Mucosa of descending colon (tissue), 3 donors: Measurements from ENCODE around the gene RASD2. TPM values are rescaled to one million over a fixed set of nuclear protein-coding genes. Genes with fewer than 3 reads are reported as not detected.

Source experiments
- ATAC-seq: fragments of 200-7000 bp; cut with Tn5 transposase; one replicate; pipeline ENCODE4 v1.9.1; 2020; ENCODE audit warnings: mild to moderate bottlenecking, moderate library complexity
- DNase-seq, 3 donors: peaks; one replicate each; pipeline ENCODE4 v3.0.0-alpha.2; 2020
- H3K36me3 ChIP-seq: fragments of 200-600 bp; one replicate; pipeline ENCODE4 v1.8.0; 2021; ENCODE audit warnings: low read depth, mild to moderate bottlenecking
- H3K4me1 ChIP-seq: fragments of 200-600 bp; one replicate; pipeline ENCODE4 v1.8.0; 2021; ENCODE audit warnings: low read depth, mild to moderate bottlenecking
- H3K4me3 ChIP-seq: fragments of 200-600 bp; one replicate; pipeline ENCODE4 v1.8.0; 2021; ENCODE audit warnings: mild to moderate bottlenecking
- H3K9me3 ChIP-seq: fragments of 200-600 bp; one replicate; pipeline ENCODE4 v1.8.0; 2021; ENCODE audit warnings: mild to moderate bottlenecking
- intact Hi-C, 2 donors: fragments of 100-400 bp; cut with DNase I in 1 of 2; cut with micrococcal nuclease in 1 of 2; formaldehyde crosslinking; loops; one replicate each; pipeline versions ENCODE4 v1.11.0 to v1.11.1; 2022; cut with DNase I, micrococcal nuclease
- total RNA-seq, 3 donors: library from RNA; stranded (reverse); fragmentation: NEBNext Ultra II Directional in 2 of 3; extraction: Animal tissue kit (Norgen Biotek cat#: 25700) in 2 of 3; gene quantifications; one replicate each; pipeline versions ENCODE4 v1.2.1 to v1.2.4, GENCODE V29; 2021 to 2023
- TF ChIP-seq, protein P1 (sequence below): fragments of 200-600 bp; IDR thresholded peaks from one replicate; pipeline ENCODE4 v1.8.0; 2022; ENCODE audit warnings: antibody characterized with exemption, mild to moderate bottlenecking
- donor health status: DM: no; HTN: no; CAD: no; lungs with moderate emphysema.
- donor health status: DM: no; HTN: no; CAD: no.
- donor health status: DM: no; HTN: yes; CAD: no.

Gene RASD2
- total RNA-seq, 3 donors from 2014 or later = 11.7 to 34.0 (median 19.2) TPM

- no peak overlapping the region for H3K4me3 ChIP-seq
- no peaks in the 10 kb centered on the region for H3K9me3 ChIP-seq
- H3K4me1 ChIP-seq = no peaks in the 10 kb centered on the region
- ATAC-seq (no peak), DNase-seq (no peak)
- no peaks in the 10 kb centered on the region for H3K36me3 ChIP-seq
- TF ChIP-seq, protein P1, sequence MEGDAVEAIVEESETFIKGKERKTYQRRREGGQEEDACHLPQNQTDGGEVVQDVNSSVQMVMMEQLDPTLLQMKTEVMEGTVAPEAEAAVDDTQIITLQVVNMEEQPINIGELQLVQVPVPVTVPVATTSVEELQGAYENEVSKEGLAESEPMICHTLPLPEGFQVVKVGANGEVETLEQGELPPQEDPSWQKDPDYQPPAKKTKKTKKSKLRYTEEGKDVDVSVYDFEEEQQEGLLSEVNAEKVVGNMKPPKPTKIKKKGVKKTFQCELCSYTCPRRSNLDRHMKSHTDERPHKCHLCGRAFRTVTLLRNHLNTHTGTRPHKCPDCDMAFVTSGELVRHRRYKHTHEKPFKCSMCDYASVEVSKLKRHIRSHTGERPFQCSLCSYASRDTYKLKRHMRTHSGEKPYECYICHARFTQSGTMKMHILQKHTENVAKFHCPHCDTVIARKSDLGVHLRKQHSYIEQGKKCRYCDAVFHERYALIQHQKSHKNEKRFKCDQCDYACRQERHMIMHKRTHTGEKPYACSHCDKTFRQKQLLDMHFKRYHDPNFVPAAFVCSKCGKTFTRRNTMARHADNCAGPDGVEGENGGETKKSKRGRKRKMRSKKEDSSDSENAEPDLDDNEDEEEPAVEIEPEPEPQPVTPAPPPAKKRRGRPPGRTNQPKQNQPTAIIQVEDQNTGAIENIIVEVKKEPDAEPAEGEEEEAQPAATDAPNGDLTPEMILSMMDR = no peak
- intact Hi-C loops = no loop called here
Observed at GRCh38 chr22:35528927-35529326, 11.7 kb upstream of the RASD2 start.

GRCh38 chr22:35530700-35531099 is 9.9 kb upstream of the RASD2 start:
- intact Hi-C loops = no loop called here
- no peaks in the 10 kb centered on the region for H3K36me3 ChIP-seq
- TF ChIP-seq, protein P1 = no peak
- no peaks in the 10 kb centered on the region for H3K9me3 ChIP-seq
- no peak overlapping the region for H3K4me3 ChIP-seq
- no peak for DNase-seq
- no peaks in the 10 kb centered on the region for H3K4me1 ChIP-seq
- ATAC-seq = no peak

DNA sequence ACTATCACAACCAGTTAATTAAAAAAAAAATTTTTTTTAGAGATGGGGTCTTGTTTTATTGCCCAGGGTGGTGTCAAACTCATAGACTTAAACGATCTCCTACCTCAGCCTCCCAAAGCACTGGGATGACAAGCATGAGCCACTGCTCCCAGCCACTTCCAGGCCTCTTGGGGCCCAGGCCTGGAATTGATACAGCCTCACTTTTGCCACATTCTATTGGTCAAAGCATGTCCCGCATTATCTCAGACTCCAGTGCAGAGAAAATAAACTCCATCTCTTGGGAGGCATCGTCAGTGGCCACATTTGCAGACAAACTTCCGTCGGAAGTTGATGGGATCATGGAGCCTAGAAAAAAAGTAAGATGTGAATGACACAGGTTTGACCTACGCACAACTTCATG is 9.4 kb upstream of the RASD2 start:
- no peaks in the 10 kb centered on the region for H3K36me3 ChIP-seq
- no peak overlapping the region for H3K4me3 ChIP-seq
- H3K9me3 ChIP-seq = no peaks in the 10 kb centered on the region
- TF ChIP-seq, protein P1 = no peak
- no peak for DNase-seq
- ATAC-seq = no peak
- intact Hi-C loops = no loop called here
- no peaks in the 10 kb centered on the region for H3K4me1 ChIP-seq

DNA sequence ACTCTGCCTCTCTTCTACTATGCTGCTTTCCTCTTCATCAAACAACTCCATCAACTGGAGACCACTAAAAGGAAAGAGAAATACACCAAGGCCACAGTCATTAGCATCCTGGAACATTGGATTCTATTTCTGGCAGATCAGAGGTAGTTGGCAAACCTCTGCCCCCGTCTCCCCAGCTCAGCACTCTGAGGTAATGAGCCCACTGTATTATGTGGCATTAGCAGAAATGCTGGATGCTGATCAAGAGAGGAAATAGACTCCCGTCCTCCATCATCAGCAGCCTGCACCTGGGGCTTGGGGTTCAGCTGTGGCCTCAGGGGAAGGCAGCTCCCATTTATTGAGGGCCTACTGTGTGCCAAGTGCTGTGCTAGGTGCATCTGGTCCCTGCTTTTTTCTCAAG is 9.0 kb upstream of the RASD2 start:
- TF ChIP-seq, protein P1 = no peak
- intact Hi-C loops = no loop called here
- no peaks in the 10 kb centered on the region for H3K4me1 ChIP-seq
- no peaks in the 10 kb centered on the region for H3K36me3 ChIP-seq
- ATAC-seq (no peak), DNase-seq (no peak)
- H3K4me3 ChIP-seq = no peak overlapping the region
- no peaks in the 10 kb centered on the region for H3K9me3 ChIP-seq

GRCh38 chr22:35533365-35534029 is 7.1 kb upstream of the RASD2 start:
- no peaks in the 10 kb centered on the region for H3K9me3 ChIP-seq
- intact Hi-C loops = no loop called here
- DNase-seq = no peak
- TF ChIP-seq, protein P1 = no peak
- no peaks in the 10 kb centered on the region for H3K4me1 ChIP-seq
- H3K36me3 ChIP-seq = no peaks in the 10 kb centered on the region
- H3K4me3 ChIP-seq = no peak overlapping the region
- no peak for ATAC-seq

- Histone ChIP-seq H3K36me3 (no peaks in the 10 kb centered on the region), H3K4me1 (no peaks in the 10 kb centered on the region), H3K9me3 (no peaks in the 10 kb centered on the region), H3K4me3 (no peak overlapping the region)
- ATAC-seq (no peak), DNase-seq (no peak)
- TF ChIP-seq, protein P1 = no peak
- intact Hi-C loops = no loop called here
Observed at GRCh38 chr22:35534091-35534490, 6.5 kb upstream of the RASD2 start.
